Epithelial cell of esophagus (primary cell): ENCODE results near the gene NUDT15.

Experiments
- DNase-seq: peaks from one replicate; pipeline ENCODE4 v3.0.0; 2010; ENCODE audit warnings: low read depth
- H3K4me3 ChIP-seq: 2 replicates; pipeline ENCODE4 v1.5.1; 2011; ENCODE audit warnings: mild to moderate bottlenecking, low read length, control low read depth
- CTCF ChIP-seq: IDR thresholded peaks from 2 replicates; pipeline ENCODE4 v1.5.1; 2011; ENCODE audit warnings: low read depth, mild to moderate bottlenecking, low read length, control low read depth, inconsistent platforms; ENCODE audit not compliant: insufficient read depth; ENCODE audit errors: missing control alignments

The NUDT15 gene

DNA sequence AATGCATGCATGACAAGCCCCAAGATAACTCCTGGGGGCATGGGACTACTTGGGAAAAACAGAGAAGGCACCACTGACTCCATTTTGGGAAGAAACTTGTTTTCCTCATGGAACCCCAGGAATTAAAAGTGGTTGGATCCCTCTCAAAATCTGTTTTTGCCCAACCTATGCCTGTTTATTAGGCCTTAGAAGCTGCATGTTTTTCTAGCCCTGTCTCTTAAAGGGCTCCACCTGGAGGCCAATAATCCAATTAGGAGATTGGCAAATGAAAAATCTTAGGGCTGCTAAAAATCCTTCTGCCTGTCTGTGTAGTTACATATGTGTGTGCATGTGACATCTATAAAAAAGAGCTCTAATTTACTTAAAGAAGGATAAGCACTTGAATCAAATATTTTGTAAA is 30.5 kb downstream of the NUDT15 start:
- no peak for DNase-seq
- TF ChIP-seq CTCF: peak; percentile 9
- no peak overlapping the region for H3K4me3 ChIP-seq

- no peak overlapping the region for H3K4me3 ChIP-seq
- no peak for DNase-seq
- no peak for TF ChIP-seq CTCF
Observed at GRCh38 chr13:48068952-48069351, 31.4 kb downstream of the NUDT15 start.

DNA sequence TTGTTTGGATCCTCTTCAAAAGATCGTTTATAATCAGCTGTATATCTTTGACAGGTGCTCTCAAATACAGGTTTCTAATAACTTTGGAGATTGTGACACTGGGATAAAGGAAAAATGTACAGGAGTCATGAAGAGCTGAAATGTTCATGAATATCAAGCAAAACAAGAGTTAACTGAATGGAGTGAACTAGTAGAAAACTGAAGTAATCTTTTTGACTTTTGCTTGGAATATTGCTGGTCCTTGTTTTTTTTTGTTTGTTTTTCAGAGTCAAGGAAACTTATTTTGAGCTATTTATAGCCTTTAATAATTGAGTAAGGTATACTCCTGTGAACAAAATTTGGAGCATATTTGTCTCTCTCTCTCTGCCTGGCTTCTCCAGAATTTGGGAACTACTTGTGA is 32.0 kb downstream of the NUDT15 start:
- no peak for DNase-seq
- TF ChIP-seq CTCF: no peak
- H3K4me3 ChIP-seq: no peak overlapping the region

DNA sequence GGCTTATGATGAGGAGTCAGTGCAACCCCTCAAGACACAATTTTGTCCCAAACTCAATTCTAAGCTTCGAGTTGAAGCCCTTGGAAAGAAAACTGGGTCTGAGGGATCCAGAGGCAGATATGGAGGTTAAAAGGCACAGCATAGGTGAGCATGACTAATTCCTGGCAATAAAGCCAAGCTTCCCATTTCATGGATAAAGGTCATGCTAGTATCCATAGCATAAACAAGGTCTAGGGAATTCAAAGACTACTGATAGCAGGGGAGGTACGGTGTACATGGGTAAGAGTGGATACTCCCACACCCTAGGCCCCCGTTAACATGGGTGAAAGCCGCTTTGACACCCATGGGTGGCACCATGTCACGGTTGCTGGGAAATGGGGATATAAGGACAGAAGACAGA is 33.4 kb downstream of the NUDT15 start:
- no peak overlapping the region for H3K4me3 ChIP-seq
- no peak for DNase-seq
- no peak for TF ChIP-seq CTCF

GRCh38 chr13:48072304-48072703 is 34.8 kb downstream of the NUDT15 start:
- no peak overlapping the region for H3K4me3 ChIP-seq
- peak; percentile 88 for DNase-seq
- no peak for TF ChIP-seq CTCF

- no peak for DNase-seq
Observed at GRCh38 chr13:48072787-48073186, 35.3 kb downstream of the NUDT15 start.

More at GRCh38 chr13:48072787-48073186, 35.3 kb downstream of the NUDT15 start:
- TF ChIP-seq CTCF: no peak
- no peak overlapping the region for H3K4me3 ChIP-seq
